H9 (cell line): ENCODE measurements around the gene MTHFD1L. TPM values are rescaled to one million over a fixed set of nuclear protein-coding genes. Genes with fewer than 3 reads are reported as not detected.

ENCODE experiments used
- DNase-seq: peaks from one replicate; pipeline ENCODE4 v3.0.0-alpha.2; 2017
- H2AFZ ChIP-seq: one replicate; pipeline ENCODE4 v1.6.1; 2013; ENCODE audit warnings: mild to moderate bottlenecking, low read length, control low read depth, moderate library complexity
- H2AK5ac ChIP-seq: 2 replicates; pipeline ENCODE4 v1.6.1; 2013; ENCODE audit warnings: low read length, control low read depth, mixed read lengths; ENCODE audit not compliant: insufficient read length
- H2BK120ac ChIP-seq: one replicate; pipeline ENCODE4 v1.6.1; 2013; ENCODE audit warnings: low read depth, mild to moderate bottlenecking, low read length, control low read depth, inconsistent platforms; ENCODE audit not compliant: poor library complexity, severe bottlenecking
- H2BK12ac ChIP-seq: 2 replicates; pipeline ENCODE4 v1.6.1; 2013; ENCODE audit warnings: low read length, control low read depth, mixed read lengths, low read depth; ENCODE audit not compliant: insufficient read length
- H2BK15ac ChIP-seq: 2 replicates; pipeline ENCODE4 v1.6.1; 2013; ENCODE audit warnings: low read depth, low read length, control low read depth
- H2BK20ac ChIP-seq: one replicate; pipeline ENCODE4 v1.6.1; 2013; ENCODE audit warnings: low read depth, mild to moderate bottlenecking, low read length, control low read depth, inconsistent platforms; ENCODE audit not compliant: poor library complexity, severe bottlenecking
- H2BK5ac ChIP-seq: 2 replicates; pipeline ENCODE4 v1.6.1; 2013; ENCODE audit warnings: low read length, control low read depth, mixed read lengths; ENCODE audit not compliant: insufficient read length
- H3K14ac ChIP-seq: 2 replicates; pipeline ENCODE4 v1.6.1; 2013; ENCODE audit warnings: low read length, control low read depth; ENCODE audit not compliant: insufficient read depth
- H3K18ac ChIP-seq: 2 replicates; pipeline ENCODE4 v1.6.1; 2013; ENCODE audit warnings: low read depth, mild to moderate bottlenecking, mixed read lengths, low read length, control low read depth; ENCODE audit not compliant: insufficient read length
- H3K23ac ChIP-seq: 2 replicates; pipeline ENCODE4 v1.6.1; 2013; ENCODE audit warnings: low read length, control low read depth, mixed read lengths, low read depth; ENCODE audit not compliant: insufficient read length
- H3K23me2 ChIP-seq: 2 replicates; pipeline ENCODE4 v1.6.1; 2013; ENCODE audit warnings: low read depth, mild to moderate bottlenecking, mixed read lengths, low read length, control low read depth; ENCODE audit not compliant: insufficient read length, poor library complexity, severe bottlenecking
- H3K27ac ChIP-seq: 2 replicates; pipeline ENCODE4 v1.5.1; 2013; ENCODE audit warnings: low read length, control low read depth, mixed read lengths, low read depth; ENCODE audit not compliant: insufficient read length
- H3K27me3 ChIP-seq: 2 replicates; pipeline ENCODE4 v1.6.1; 2013; ENCODE audit warnings: low read length, control low read depth, inconsistent platforms; ENCODE audit not compliant: insufficient read depth
- H3K4ac ChIP-seq: 2 replicates; pipeline ENCODE4 v1.6.1; 2013; ENCODE audit warnings: low read depth, mild to moderate bottlenecking, control low read depth, inconsistent platforms, low read length, moderate library complexity
- H3K4me1 ChIP-seq: 2 replicates; pipeline ENCODE4 v1.6.1; 2013; ENCODE audit warnings: low read length, control low read depth, inconsistent platforms; ENCODE audit not compliant: insufficient read depth
- H3K4me2 ChIP-seq: 2 replicates; pipeline ENCODE4 v1.6.1; 2013; ENCODE audit warnings: low read length, control low read depth, mixed read lengths; ENCODE audit not compliant: insufficient read length, insufficient read depth
- H3K56ac ChIP-seq: 2 replicates; pipeline ENCODE4 v1.6.1; 2013; ENCODE audit warnings: low read depth, mild to moderate bottlenecking, mixed read lengths, low read length, control low read depth; ENCODE audit not compliant: insufficient read length
- H3K79me1 ChIP-seq: 2 replicates; pipeline ENCODE4 v1.6.1; 2013; ENCODE audit warnings: low read depth, mild to moderate bottlenecking, moderate library complexity, low read length, control low read depth, inconsistent platforms; ENCODE audit not compliant: insufficient read depth, poor library complexity, severe bottlenecking
- H3K79me2 ChIP-seq: 2 replicates; pipeline ENCODE4 v1.6.1; 2013; ENCODE audit warnings: low read length, control low read depth, inconsistent platforms; ENCODE audit not compliant: insufficient read depth
- H3K9ac ChIP-seq: 2 replicates; pipeline ENCODE4 v1.6.1; 2013; ENCODE audit warnings: low read length, control low read depth, mixed read lengths; ENCODE audit not compliant: insufficient read length; ENCODE audit errors: extremely low read depth
- H3K9me3 ChIP-seq: one replicate; pipeline ENCODE4 v1.6.1; 2013; ENCODE audit warnings: low read depth, low read length, inconsistent platforms; ENCODE audit not compliant: control insufficient read depth
- H3T11ph ChIP-seq: one replicate; pipeline ENCODE4 v1.6.1; 2013; ENCODE audit warnings: mild to moderate bottlenecking, low read length, control low read depth, inconsistent platforms
- H4K20me1 ChIP-seq: one replicate; pipeline ENCODE4 v1.6.1; 2013; ENCODE audit not compliant: control insufficient read depth, insufficient read length, insufficient read depth
- H4K5ac ChIP-seq: 2 replicates; pipeline ENCODE4 v1.6.1; 2013; ENCODE audit warnings: low read depth, mild to moderate bottlenecking, mixed read lengths, low read length, control low read depth; ENCODE audit not compliant: insufficient read length
- H4K8ac ChIP-seq: replicated peaks from 2 replicates; pipeline ENCODE4 v1.6.1; 2013; ENCODE audit warnings: low read length, control low read depth, mixed read lengths, low read depth; ENCODE audit not compliant: insufficient read length
- H4K91ac ChIP-seq: 2 replicates; pipeline ENCODE4 v1.6.1; 2013; ENCODE audit warnings: low read depth, mild to moderate bottlenecking, moderate library complexity, mixed read lengths, low read length, control low read depth; ENCODE audit not compliant: insufficient read length
- H3K27ac Mint-ChIP-seq, 3 experiments: 2 replicates in 2 of 3; 3 replicates in 1 of 3; pipeline ENCODE4 v1.8.0; 2020 to 2021; ENCODE audit warnings: mixed read lengths in 3 of 3, mild to moderate bottlenecking in 1 of 3, moderate library complexity in 1 of 3
- H3K27me3 Mint-ChIP-seq: 2 replicates; pipeline ENCODE4 v1.8.0; 2021; ENCODE audit warnings: low read depth, mild to moderate bottlenecking, moderate library complexity, mixed read lengths
- H3K36me3 Mint-ChIP-seq, 3 experiments: 2 replicates in 2 of 3; 3 replicates in 1 of 3; pipeline ENCODE4 v1.8.0; 2020 to 2021; ENCODE audit warnings: low read depth in 3 of 3, mixed read lengths in 3 of 3; ENCODE audit not compliant: insufficient read depth in 1 of 3
- H3K4me1 Mint-ChIP-seq, 2 experiments: 2 replicates each; pipeline ENCODE4 v1.8.0; 2020; ENCODE audit warnings: mixed read lengths in 2 of 2
- H3K4me3 Mint-ChIP-seq, 2 experiments: 2 replicates in 1 of 2; 3 replicates in 1 of 2; pipeline ENCODE4 v1.8.0; 2020 to 2021; ENCODE audit warnings: mild to moderate bottlenecking in 2 of 2, mixed read lengths in 2 of 2, moderate library complexity in 1 of 2
- H3K9me3 Mint-ChIP-seq, 2 experiments: 2 replicates in 1 of 2; 3 replicates in 1 of 2; pipeline ENCODE4 v1.8.0; 2020; ENCODE audit warnings: mild to moderate bottlenecking in 2 of 2, mixed read lengths in 2 of 2, moderate library complexity in 1 of 2
- CTCF ChIP-seq: fragments of 200-600 bp; sonication (generic); conservative IDR thresholded peaks from 3 replicates; pipeline ENCODE4 v1.8.0; 2021; ENCODE audit warnings: antibody characterized with exemption, mild to moderate bottlenecking
- WGBS: extraction: QIAGEN DNeasy Blood & Tissue Kit; methylation state at CpG from one replicate; pipeline ENCODE4 v1.1.7; 2013; ENCODE audit warnings: missing lambda C conversion rate, low lambda C conversion rate, mixed read lengths; ENCODE audit not compliant: insufficient read length; ENCODE audit errors: extremely low coverage; 5-methylcytosine and 5-hydroxymethylcytosine counted together
- total RNA-seq: library from RNA; stranded (reverse); gene quantifications from 2 replicates; pipeline ENCODE4 v1.2.1, GENCODE V29; 2021

The MTHFD1L gene
- total RNA-seq, 1 experiment from 2014 or later = 90.2 TPM

- Mint-ChIP-seq H3K4me1 (peaks cover 17 to 18% of the 10 kb centered on the region in 2 experiments), H3K36me3 (peaks cover 12 to 38% (median 14%) of the 10 kb centered on the region in 3 experiments; a peak in 6 of 7 replicates), H3K27me3 (no peaks in the 10 kb centered on the region), H3K4me3 (no peak overlapping the region), H3K9me3 (no peaks in the 10 kb centered on the region), H3K27ac (peak overlapping the region in 1 of 3 experiments; percentile 73; a peak in 4 of 7 replicates)
- DNase-seq = no peak
- H2BK12ac ChIP-seq = no peak overlapping the region
- no peak overlapping the region for H3K4ac ChIP-seq
- H3K14ac ChIP-seq = no peak overlapping the region
- no peak overlapping the region for H4K91ac ChIP-seq
- no peak overlapping the region for H3K9ac ChIP-seq
- H2BK5ac ChIP-seq = no peak overlapping the region
- no peak overlapping the region for H4K8ac ChIP-seq
- no peaks in the 10 kb centered on the region for H3K4me1 ChIP-seq
- no peak overlapping the region for H3K56ac ChIP-seq
- no peaks in the 10 kb centered on the region for H3K27me3 ChIP-seq
- no peak overlapping the region for H2AFZ ChIP-seq
- no peak overlapping the region for H2AK5ac ChIP-seq
- no peak for TF ChIP-seq CTCF
- no peaks in the 10 kb centered on the region for H4K20me1 ChIP-seq
- H3K27ac ChIP-seq = no peak overlapping the region
- no peak overlapping the region for H2BK15ac ChIP-seq
- H3K4me2 ChIP-seq = no peak overlapping the region
- H2BK20ac ChIP-seq = no peak overlapping the region
- H3K23ac ChIP-seq = no peak overlapping the region
- H3K9me3 ChIP-seq = no peaks in the 10 kb centered on the region
- no peaks in the 10 kb centered on the region for H3K79me2 ChIP-seq
- no peak overlapping the region for H4K5ac ChIP-seq
- H3T11ph ChIP-seq = no peak overlapping the region
- peaks cover 3% of the 10 kb centered on the region for H3K23me2 ChIP-seq
- WGBS = no CpG with 5 or more reads among the region's 4 CpGs
- no peak overlapping the region for H3K18ac ChIP-seq
- H2BK120ac ChIP-seq = no peak overlapping the region
- H3K79me1 ChIP-seq = no peaks in the 10 kb centered on the region
These were observed 156.4 kb downstream of the MTHFD1L start for GRCh38 chr6:151021896-151022295.
